Measurements from ENCODE around the gene COG2.
A peak's percentile ranks its signal among the peaks of the same experiment; 100 is the strongest.

- TF ChIP-seq, protein P1, sequence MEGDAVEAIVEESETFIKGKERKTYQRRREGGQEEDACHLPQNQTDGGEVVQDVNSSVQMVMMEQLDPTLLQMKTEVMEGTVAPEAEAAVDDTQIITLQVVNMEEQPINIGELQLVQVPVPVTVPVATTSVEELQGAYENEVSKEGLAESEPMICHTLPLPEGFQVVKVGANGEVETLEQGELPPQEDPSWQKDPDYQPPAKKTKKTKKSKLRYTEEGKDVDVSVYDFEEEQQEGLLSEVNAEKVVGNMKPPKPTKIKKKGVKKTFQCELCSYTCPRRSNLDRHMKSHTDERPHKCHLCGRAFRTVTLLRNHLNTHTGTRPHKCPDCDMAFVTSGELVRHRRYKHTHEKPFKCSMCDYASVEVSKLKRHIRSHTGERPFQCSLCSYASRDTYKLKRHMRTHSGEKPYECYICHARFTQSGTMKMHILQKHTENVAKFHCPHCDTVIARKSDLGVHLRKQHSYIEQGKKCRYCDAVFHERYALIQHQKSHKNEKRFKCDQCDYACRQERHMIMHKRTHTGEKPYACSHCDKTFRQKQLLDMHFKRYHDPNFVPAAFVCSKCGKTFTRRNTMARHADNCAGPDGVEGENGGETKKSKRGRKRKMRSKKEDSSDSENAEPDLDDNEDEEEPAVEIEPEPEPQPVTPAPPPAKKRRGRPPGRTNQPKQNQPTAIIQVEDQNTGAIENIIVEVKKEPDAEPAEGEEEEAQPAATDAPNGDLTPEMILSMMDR (IDR thresholded peaks at IDR 0.05 in 8 of 11, conservative IDR thresholded peaks at IDR 0.05 in 3 of 11): no peak
- TF ChIP-seq POLR2AphosphoS5 (IDR thresholded peaks at IDR 0.05): peak in 1 of 3 donors; percentile 18
Observed at GRCh38 chr1:230713915-230714764, 71.9 kb downstream of the COG2 start, which contains the start of gene AGT.

Data from spleen (tissue), 7 donors.